GM08714 (cell line): ENCODE results near the gene GNAZ.
A peak's percentile ranks its signal among the peaks of the same experiment; 100 is the strongest.

ENCODE experiments used
- H3K4me3 ChIP-seq: fragments of 200-500 bp; sonication (Bioruptor generic); 2 replicates; pipeline ENCODE4 v1.5.1; 2014; ENCODE audit warnings: mild to moderate bottlenecking, low read length, inconsistent platforms
- ZNF274 ChIP-seq: IDR thresholded peaks from 2 replicates; pipeline ENCODE4 v1.6.1; 2012; ENCODE audit warnings: mild to moderate bottlenecking, low read depth, low read length

Gene GNAZ

DNA sequence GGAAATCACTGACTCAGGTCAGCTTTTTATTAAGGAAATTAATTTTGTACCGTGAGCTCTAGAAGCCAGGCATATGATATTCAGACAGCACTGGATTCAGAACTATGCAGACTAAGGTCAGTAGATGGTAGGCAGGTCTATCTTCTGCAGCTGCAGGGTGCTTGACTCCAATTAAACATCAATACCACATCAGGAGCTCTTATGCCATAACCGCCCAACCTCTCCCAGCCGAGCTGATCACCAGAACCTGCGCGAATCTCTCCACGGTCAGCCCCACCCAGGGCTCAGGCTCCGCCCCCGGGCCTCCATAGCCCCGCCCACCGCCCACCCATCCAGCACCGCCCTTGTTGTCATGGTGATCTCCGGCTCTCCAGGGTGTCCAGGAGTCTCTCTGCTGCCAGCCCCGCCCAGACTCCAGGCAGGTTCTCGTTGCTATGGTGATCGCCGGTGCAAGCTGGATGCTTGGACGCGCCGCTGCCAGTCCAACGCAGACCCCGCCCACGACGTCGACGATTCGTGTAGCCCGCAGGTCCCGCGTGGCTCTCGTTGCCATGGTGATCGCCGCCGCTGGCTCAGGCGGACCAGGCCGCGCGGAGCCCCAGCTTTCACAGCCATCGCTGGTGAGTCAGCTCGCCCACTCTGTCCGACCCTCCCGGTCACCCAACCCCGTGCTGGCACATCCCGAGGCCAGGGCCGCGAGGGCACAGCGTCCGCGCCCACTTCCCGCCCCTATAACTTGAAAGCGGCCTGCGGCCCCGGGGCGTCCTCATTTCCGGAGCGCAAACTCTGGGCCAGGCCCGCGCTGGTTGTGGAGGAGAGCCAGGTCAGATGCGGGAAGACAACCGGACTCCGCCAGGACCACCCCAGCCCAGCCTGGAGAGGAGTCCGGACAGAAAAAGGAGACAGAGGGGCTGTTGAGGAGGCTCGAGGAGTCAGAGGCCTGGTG, 74.9 kb downstream of the GNAZ start, which contains the start of gene RAB36:
Gene RAB36 (plus strand): TSS at position 546 of the 946 bp plus-strand sequence. CDS start 1,140 bp downstream, outside the sequence.
- H3K4me3 ChIP-seq: 0 out of 2 replicates have a peak within 1 kb of the TSS, but pooled peaks have one; percentile 3
- no peak for TF ChIP-seq ZNF274

DNA sequence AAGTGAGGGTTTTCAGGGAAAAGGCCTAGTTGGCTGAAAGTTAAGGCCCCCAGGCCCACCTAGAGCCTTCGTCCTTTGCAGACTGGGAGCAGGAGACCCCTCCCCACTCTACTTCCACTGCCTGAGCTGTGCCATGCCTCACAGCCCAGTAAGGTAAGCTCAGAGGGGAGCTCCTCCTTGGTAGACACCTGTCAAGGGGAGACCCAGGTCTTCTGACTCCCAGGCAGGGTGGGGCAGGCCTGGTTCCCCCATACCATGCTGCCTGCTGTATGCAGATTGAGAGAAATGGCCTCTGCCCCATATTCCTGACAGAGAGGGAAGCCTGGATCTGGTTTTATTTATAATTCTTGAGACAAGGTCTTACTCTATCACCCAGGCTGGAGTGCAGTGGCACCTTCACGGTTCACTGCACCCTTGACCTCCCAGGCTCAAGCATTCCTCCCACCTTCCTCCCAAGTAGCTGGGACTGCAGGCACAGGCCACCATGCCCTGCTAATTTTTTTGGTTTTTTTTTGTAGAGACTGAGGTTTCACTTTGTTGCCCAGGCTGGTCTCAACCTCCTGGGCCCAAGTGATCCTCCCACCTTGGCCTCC, 75.7 kb downstream of the GNAZ start:
- no peak overlapping the region for H3K4me3 ChIP-seq
- no peak for TF ChIP-seq ZNF274

DNA sequence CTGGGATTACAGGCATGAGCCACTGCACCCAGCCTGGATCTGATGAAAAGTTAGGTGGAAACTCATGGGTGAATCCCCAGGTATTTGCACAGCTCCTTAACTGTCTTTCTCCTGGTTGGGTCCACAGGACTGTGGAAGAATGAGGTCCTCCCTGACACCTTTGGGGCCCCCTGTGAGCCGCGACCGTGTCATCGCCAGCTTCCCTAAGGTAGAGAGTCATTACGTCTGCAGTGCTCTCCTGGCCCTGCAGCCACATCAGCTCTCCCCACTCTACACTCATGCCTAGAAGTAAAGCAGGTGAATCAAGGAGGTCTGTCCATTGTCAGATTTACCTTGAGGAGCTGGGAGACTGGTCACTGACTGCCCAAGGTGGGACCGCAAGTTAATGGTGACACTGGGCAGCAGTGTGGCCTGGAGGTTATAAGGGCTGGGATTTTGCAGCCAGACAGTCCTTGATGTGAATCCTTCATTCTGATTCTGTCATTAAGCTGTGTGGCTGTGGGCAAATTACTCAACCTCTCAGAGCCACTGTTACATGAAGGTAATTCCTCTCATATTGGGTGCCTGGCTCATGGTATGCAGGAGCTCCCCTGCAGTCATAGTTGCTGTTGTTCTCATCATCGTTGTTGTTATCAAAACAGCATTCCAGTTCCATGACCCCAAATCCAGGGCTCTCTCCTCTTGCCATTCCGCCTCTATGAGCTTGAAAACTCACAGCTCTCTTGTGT, 76.3 kb downstream of the GNAZ start:
- TF ChIP-seq ZNF274: no peak
- H3K4me3 ChIP-seq: no peak overlapping the region

DNA sequence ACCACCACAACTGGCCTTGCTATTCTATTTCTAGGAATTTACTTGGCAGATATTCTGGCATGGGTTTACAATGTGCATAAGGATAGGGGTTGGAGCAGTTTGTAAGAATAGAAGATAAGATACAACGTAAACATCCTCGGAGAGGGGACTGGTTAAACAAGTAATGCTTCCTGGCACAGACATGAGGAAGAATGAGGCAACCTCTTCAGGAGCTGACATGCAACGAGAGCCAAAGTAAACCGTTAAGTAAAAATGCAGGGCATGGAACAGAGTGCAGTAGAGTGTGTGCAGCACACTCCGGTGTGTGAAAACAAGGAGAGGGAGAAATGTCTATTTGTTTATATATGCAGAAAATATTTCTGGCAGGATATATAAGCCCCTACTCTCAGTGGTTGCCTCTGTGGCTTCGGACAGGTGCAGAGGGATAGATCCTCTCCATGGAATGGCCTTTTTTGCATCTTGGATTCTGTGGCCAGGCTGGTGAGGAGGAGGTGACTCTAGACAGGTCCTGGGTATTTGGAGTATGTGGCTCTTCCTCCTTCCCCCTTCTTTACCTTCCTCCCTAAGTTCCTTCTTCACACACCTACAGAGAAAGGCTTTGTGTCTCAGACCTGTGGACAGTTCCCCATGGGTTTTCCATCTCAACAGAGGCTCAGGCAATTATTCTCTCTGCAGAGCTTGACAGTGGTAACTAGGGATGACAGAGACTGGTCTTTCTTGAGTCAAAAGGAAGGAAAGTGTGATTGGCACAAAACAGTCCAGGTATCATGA, 77.5 kb downstream of the GNAZ start:
- no peak for TF ChIP-seq ZNF274

DNA sequence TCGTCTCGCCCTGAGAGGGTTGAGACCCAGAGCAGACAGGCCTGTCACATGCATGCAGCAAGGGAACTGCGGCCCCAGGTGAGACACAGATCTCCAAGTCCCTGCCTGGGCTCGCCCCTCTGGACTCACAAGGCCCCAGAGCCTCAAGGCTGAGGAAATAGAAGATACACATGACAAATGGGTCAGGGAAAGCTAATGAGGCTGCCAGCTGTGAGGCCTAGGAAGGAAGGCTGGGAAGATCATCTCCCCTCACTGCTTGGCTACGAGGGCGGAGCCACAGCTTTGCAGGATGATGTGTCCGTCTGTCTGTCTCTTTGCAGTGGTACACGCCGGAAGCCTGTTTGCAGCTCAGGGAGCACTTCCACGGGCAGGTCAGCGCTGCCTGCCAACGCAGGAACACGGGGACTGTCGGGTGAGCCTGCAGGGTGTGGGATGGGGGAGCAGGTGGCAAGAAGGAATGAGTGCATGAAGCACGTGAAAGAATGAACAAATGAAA, 79.5 kb downstream of the GNAZ start:
- no peak for TF ChIP-seq ZNF274
- no peak overlapping the region for H3K4me3 ChIP-seq

More for the DNA sequence above, 77.5 kb downstream of the GNAZ start:
- no peak overlapping the region for H3K4me3 ChIP-seq

DNA sequence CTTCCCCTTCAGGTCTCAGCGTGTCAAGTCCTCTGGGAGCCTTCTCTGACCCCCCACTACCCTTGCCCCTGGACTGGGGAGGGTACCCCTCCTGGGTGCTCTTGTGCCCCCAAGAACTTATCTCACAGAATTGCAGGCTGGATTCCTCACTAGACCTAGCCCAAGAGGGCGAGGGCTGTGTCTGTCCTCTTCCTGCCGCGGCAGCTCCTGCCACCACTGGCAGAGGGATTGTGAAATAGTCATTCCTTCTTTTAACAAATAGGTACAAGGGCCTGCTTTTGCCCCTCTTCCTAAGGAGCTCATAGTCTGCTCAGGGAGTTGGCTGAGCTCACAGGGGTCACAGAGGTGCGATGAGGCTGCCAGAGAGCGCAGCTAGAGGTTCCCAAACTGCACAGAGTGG, 80.4 kb downstream of the GNAZ start:
- TF ChIP-seq ZNF274: no peak
- H3K4me3 ChIP-seq: no peak overlapping the region

DNA sequence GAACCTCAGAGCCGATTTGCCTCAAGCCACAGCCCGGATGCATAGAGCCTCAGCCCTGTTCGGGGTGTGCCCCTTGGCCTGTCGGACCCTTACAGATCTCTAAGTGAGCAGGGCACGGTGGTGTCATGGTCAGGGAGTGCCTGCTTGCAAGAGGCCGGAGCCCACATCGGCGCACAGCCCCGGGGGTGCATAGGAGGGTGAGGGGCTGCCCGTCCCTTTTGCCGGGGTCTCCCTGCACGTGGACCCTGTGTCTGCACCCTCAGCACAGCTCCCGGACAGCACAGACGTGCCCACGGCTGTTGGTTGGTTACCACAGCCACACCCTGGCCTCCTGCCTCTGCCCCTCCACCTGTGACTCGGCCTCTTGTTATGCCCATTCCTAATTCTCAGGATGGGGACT, 81.5 kb downstream of the GNAZ start:
- TF ChIP-seq ZNF274: no peak
- H3K4me3 ChIP-seq: no peak overlapping the region

DNA sequence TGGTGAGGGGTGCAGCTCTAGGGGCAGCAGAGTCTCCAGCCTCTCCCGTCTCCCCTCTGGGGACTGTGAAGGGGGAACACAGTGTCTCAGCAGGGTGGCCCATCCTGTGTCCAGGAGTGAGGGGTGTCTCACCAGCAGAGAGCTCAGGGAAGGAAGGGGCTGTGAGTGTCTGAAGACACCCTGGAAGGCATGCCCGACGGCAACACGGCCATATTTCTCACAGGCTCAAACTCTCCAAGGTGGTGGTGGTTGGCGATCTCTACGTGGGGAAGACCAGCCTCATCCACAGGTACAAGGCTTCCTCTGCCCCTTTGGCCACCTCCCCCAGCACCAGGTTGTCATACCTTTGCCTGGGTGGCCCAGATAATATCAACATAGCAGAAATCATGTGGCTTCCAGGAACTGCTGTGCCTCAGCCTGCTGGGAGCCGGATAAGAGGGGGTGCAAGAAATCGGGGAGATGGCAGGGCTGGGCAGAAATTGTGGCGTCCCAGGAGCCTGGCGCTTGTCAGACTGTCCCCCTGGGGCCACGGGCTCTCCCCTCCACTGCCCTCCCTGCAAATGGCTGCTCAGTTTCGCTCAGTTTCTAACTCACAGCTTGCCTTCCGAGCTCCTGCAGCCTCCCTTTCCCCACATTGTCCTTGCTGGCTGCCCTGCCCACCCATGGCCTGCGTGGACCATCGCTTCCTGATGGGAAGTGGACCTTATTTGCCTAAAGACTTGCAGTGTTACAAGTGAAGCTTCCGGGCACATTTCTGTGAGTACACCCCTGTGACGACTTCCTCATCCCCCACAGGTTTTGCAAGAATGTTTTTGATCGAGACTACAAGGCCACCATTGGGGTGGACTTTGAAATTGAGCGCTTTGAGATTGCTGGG, 82.2 kb downstream of the GNAZ start:
- no peak for TF ChIP-seq ZNF274
- no peak overlapping the region for H3K4me3 ChIP-seq

DNA sequence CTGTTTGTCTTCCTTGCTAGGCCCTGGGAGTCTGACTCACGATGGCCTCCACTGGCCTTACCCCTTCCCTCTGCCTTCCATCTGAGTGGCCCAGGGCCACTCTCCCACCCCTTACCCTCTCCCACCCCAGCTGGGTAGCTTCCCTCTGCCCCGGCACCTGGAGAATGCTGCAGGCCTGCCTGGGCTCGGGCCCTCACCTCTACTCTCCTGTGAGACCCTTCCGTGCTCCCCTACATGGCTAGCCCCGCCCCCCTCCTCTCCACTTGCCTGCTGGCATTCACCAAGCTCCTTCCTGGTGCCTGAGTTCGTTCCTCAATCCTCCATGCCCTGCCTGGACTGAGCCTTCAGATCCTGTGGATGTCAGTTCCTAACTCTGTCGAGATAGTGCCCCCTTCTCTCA, 83.7 kb downstream of the GNAZ start:
- no peak for TF ChIP-seq ZNF274

DNA sequence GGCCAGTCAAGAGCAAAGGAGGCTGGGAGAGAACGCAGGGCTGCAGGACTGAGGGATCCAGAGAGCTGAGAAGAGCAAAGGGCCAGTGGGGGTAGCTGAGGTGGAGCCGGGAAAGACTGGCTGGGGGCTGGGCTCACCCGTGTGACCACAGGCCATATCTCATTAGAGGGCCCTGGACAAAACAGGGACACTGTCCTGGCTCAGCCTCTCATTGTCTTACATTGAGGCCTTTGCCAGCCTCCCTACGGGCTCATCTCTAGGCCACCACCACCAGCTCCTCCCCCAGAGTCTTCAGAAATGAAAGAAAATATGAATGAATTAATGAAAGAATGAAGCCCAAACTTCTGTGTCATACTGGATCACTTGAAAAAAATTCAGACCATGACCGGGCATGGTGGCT, 84.1 kb downstream of the GNAZ start:
- H3K4me3 ChIP-seq: no peak overlapping the region
- no peak for TF ChIP-seq ZNF274

More for the DNA sequence above, 83.7 kb downstream of the GNAZ start:
- H3K4me3 ChIP-seq: no peak overlapping the region

DNA sequence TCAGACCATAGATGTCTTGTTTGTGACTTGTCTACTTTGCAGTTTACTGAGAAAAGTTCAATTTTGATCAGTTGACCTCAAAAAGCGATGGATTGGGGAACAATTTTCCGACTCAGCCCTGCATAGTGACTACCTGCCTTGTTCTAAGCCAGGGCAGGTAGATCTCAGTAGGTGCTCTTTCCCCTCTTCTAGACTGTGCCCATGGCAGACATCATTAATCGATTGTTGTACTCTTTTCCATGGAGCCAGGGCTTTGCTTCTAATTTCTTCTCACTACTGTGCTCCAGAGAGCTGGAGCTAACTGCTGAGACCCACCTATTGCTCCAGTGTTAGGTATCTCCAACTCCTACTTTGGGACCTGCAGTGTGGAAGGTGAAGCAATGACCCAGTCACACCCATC, 84.8 kb downstream of the GNAZ start:
- no peak for TF ChIP-seq ZNF274
- H3K4me3 ChIP-seq: no peak overlapping the region

DNA sequence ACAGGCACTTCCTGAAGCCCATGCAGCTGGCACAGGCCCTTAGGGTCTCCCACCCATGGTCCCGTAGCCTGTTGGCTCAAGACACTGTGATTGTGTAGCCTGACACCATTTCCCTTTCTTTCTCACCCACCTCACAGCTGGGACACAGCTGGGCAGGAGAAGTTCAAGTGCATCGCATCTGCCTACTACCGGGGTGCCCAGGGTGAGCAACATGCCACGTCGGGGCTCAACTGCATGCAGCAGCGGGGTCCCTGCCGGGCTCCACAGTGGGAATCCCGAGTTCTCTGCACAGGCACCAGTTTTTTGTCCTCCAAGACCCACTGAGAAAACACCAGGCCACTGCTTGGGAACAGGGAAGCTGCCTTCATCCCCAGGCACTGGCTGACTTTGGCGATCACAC, 85.5 kb downstream of the GNAZ start:
- no peak for TF ChIP-seq ZNF274

DNA sequence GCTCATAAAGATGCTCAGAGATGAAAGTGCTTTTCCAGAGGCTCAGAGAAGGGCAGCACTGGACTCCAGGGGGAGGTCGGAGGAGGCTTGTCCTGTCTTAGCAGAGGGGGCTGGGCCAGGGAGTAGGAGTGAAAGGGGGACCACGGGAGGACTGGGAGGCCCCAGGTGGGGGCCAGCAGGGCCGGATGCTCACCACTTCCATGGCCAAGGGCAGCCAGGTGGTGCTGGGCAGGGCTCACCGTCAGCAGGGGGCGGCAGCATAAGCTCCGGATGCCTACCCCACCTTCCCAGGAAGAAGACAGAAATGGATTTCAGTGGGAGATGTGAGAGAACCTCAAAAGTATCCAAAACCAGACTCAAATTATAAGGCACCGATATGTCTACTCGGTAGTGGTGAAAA, 86.0 kb downstream of the GNAZ start:
- TF ChIP-seq ZNF274: no peak
- no peak overlapping the region for H3K4me3 ChIP-seq

More for the DNA sequence above, 85.5 kb downstream of the GNAZ start:
- no peak overlapping the region for H3K4me3 ChIP-seq
